C4-2B (cell line): Measurements from ENCODE around the gene LENG1.
"Not testable (repeated sequence)": the region's sequence is repeated elsewhere in the genome, so short reads cannot be mapped to it uniquely, and the experiment has no call there.

ENCODE experiments used
- CTCF ChIP-seq: fragments of 450-650 bp; conservative IDR thresholded peaks from 2 replicates; pipeline ENCODE4 v1.5.1; 2017; ENCODE audit warnings: mild to moderate bottlenecking
- ZFX ChIP-seq: fragments of 450-650 bp; IDR thresholded peaks from 2 replicates; pipeline ENCODE4 v1.6.1; 2017

GRCh38 chr19:54181894-54182293, 22.4 kb upstream of the LENG1 start:
- not testable (repeated sequence) for TF ChIP-seq CTCF, ZFX
